HG03045 (cell line): Measurements from ENCODE around the gene PLCZ1.

Experiments
- ATAC-seq: cut with Tn5 transposase; IDR thresholded peaks from one replicate; pipeline ENCODE4 v1.9.1; 2021; ENCODE audit warnings: mild to moderate bottlenecking, moderate library complexity; ENCODE audit not compliant: unreplicated experiment

Gene PLCZ1

GRCh38 chr12:18640321-18640955 is 97.4 kb downstream of the PLCZ1 start:
- ATAC-seq, result no peak

- no peak for ATAC-seq
Measured at GRCh38 chr12:18634382-18634781, 103.4 kb downstream of the PLCZ1 start.
